HepG2 (cell line): Measurements from ENCODE around the gene NEDD4L. TPM values are rescaled to one million over a fixed set of nuclear protein-coding genes. Genes with fewer than 3 reads are reported as not detected.

Experiments used
- CBX5 ChIP-seq: sonication (generic); formaldehyde crosslinking; IDR thresholded peaks from 2 replicates; pipeline ENCODE4 v1.4.0; 2020; ENCODE audit warnings: missing genetic modification reagents, borderline replicate concordance
- CERS6 ChIP-seq: sonication (generic); formaldehyde crosslinking; IDR thresholded peaks from 2 replicates; pipeline ENCODE4 v1.5.0; 2020; ENCODE audit warnings: missing genetic modification reagents
- DBP ChIP-seq: sonication (generic); formaldehyde crosslinking; IDR thresholded peaks from 2 replicates; pipeline ENCODE4 v1.4.0; 2020; ENCODE audit warnings: missing genetic modification reagents; ENCODE audit errors: not compliant biosample characterization
- DDIT3 ChIP-seq: sonication (generic); formaldehyde crosslinking; IDR thresholded peaks from 2 replicates; pipeline ENCODE4 v1.4.0; 2020; ENCODE audit warnings: mild to moderate bottlenecking, missing genetic modification reagents
- FOXA3 ChIP-seq: IDR thresholded peaks from 2 replicates; pipeline ENCODE4 v1.6.1; 2016; ENCODE audit warnings: missing genetic modification reagents, missing compliant biosample characterization
- GATAD2A ChIP-seq: IDR thresholded peaks from 2 replicates; pipeline ENCODE4 v1.6.1; 2016
- GMEB1 ChIP-seq: sonication (generic); formaldehyde crosslinking; IDR thresholded peaks from 2 replicates; pipeline ENCODE4 v1.5.1; 2020; ENCODE audit warnings: missing genetic modification reagents, mild to moderate bottlenecking, borderline replicate concordance
- GTF3A ChIP-seq: sonication (generic); formaldehyde crosslinking; conservative IDR thresholded peaks from 2 replicates; pipeline ENCODE4 v1.4.0; 2020; ENCODE audit warnings: mild to moderate bottlenecking, missing genetic modification reagents
- HOXA9 ChIP-seq: sonication (generic); formaldehyde crosslinking; IDR thresholded peaks from 2 replicates; pipeline ENCODE4 v1.8.1; 2022; ENCODE audit warnings: missing genetic modification reagents, mild to moderate bottlenecking, moderate library complexity, borderline replicate concordance
- LCORL ChIP-seq, 2 experiments: fragments of 450-650 bp in 1 of 2; sonication (generic) in 1 of 2; formaldehyde crosslinking in 1 of 2; IDR thresholded peaks; 2 replicates each; pipeline versions ENCODE4 v1.5.0 to v1.6.1; 2017 to 2020; ENCODE audit warnings: antibody characterized with exemption in 1 of 2, missing genetic modification reagents in 1 of 2
- MBNL3 ChIP-seq: fragments of 250-450 bp; sonication (Bioruptor Pico); conservative IDR thresholded peaks from 2 replicates; pipeline ENCODE4 v1.8.0; 2022; ENCODE audit warnings: mild to moderate bottlenecking, inconsistent platforms
- MYNN ChIP-seq: sonication (generic); formaldehyde crosslinking; IDR thresholded peaks from 2 replicates; pipeline ENCODE4 v1.4.0; 2020; ENCODE audit warnings: mild to moderate bottlenecking, low read depth, missing genetic modification reagents
- NFKB2 ChIP-seq: sonication (generic); formaldehyde crosslinking; IDR thresholded peaks from 2 replicates; pipeline ENCODE4 v1.4.0; 2020; ENCODE audit warnings: missing genetic modification reagents, borderline replicate concordance
- POLR2AphosphoS5 ChIP-seq: IDR thresholded peaks from 2 replicates; pipeline ENCODE4 v1.6.1; 2012; ENCODE audit warnings: low read depth, low read length
- SP1 ChIP-seq, 2 experiments: fragments of 450-650 bp in 1 of 2; sonication (generic) in 1 of 2; formaldehyde crosslinking in 1 of 2; IDR thresholded peaks; 2 replicates each; pipeline versions ENCODE4 v1.4.0 to v1.6.1; 2016 to 2020; ENCODE audit warnings: missing genetic modification reagents in 1 of 2
- TRAFD1 ChIP-seq: sonication (generic); formaldehyde crosslinking; IDR thresholded peaks from 2 replicates; pipeline ENCODE4 v1.5.1; 2020; ENCODE audit warnings: missing genetic modification reagents, mild to moderate bottlenecking, borderline replicate concordance
- XRCC5 ChIP-seq: fragments of 200-400 bp; formaldehyde crosslinking; optimal IDR thresholded peaks from 2 replicates; pipeline ENCODE3; 2017; ENCODE audit warnings: mild to moderate bottlenecking, low read length
- ZEB1 ChIP-seq: IDR thresholded peaks from 2 replicates; pipeline ENCODE4 v1.6.1; 2012; ENCODE audit warnings: mild to moderate bottlenecking, low read depth, inconsistent platforms; ENCODE audit not compliant: insufficient replicate concordance
- ZMYM2 ChIP-seq: sonication (generic); formaldehyde crosslinking; IDR thresholded peaks from 2 replicates; pipeline ENCODE4 v1.8.0; 2022; ENCODE audit warnings: mild to moderate bottlenecking, missing genetic modification reagents
- ZNF3 ChIP-seq: IDR thresholded peaks from 2 replicates; pipeline ENCODE4 v1.7.0; 2017; ENCODE audit warnings: inconsistent platforms
- ZNF44 ChIP-seq: sonication (generic); formaldehyde crosslinking; IDR thresholded peaks from 2 replicates; pipeline ENCODE4 v1.5.1; 2020; ENCODE audit warnings: mild to moderate bottlenecking, missing genetic modification reagents
- ZNF451 ChIP-seq: sonication (generic); formaldehyde crosslinking; IDR thresholded peaks from 2 replicates; pipeline ENCODE4 v1.5.0; 2020; ENCODE audit warnings: mild to moderate bottlenecking, missing genetic modification reagents
- ZNF563 ChIP-seq: sonication (generic); formaldehyde crosslinking; IDR thresholded peaks from 2 replicates; pipeline ENCODE4 v1.8.0; 2022; ENCODE audit warnings: mild to moderate bottlenecking, moderate library complexity, missing genetic modification reagents
- ZNF567 ChIP-seq: sonication (generic); formaldehyde crosslinking; IDR thresholded peaks from 2 replicates; pipeline ENCODE4 v1.8.1; 2023; ENCODE audit warnings: mild to moderate bottlenecking, missing genetic modification reagents, borderline replicate concordance
- polyA plus RNA-seq, 8 experiments: library from polyadenylated mRNA; depleted of rRNA in 3 of 8; stranded (reverse) in 7 of 8; unstranded in 1 of 8; fragments of >200 nt; fragmentation: Illumina TruSeq in 4 of 8; extraction: Trizol in 4 of 8; gene quantifications; 2 replicates each; pipeline versions ENCODE4 v1.2.1 to v1.2.3, GENCODE V29; 2011 to 2016; ENCODE audit warnings: low read depth in 4 of 8, missing spikeins in 1 of 8, mixed read lengths in 1 of 8; ENCODE audit not compliant: insufficient read depth in 1 of 8
- total RNA-seq, 5 experiments: library from RNA; depleted of rRNA; stranded (reverse); fragments of >200 nt; fragmentation: Illumina TruSeq; extraction: Trizol; gene quantifications; 2 replicates each; pipeline ENCODE4 v1.2.3, GENCODE V29; 2016; ENCODE audit warnings: low read depth in 1 of 5

NEDD4L gene
- total and polyA plus RNA-seq, 2 of the 13 experiments (the other 11 are each of a cell fraction or from before 2014, with no cell fraction given): 168 to 390 TPM

- TF ChIP-seq GTF3A (CRISPR knock-in tag): no peak
- TF ChIP-seq ZNF451 (CRISPR knock-in tag): no peak
- peak; percentile 98 for TF ChIP-seq ZEB1
- TF ChIP-seq FOXA3 (CRISPR knock-in tag): peak; percentile 95
- TF ChIP-seq MYNN (CRISPR knock-in tag): no peak
- TF ChIP-seq ZNF563 (CRISPR knock-in tag): no peak
- TF ChIP-seq HOXA9 (CRISPR knock-in tag): no peak
- no peak for TF ChIP-seq CBX5 (CRISPR knock-in tag)
- TF ChIP-seq NFKB2 (CRISPR knock-in tag): no peak
- TF ChIP-seq MBNL3 (CRISPR knock-in tag): no peak
- TF ChIP-seq POLR2AphosphoS5: 0 out of 2 replicates have a peak, but pooled peaks have one; percentile 27
- TF ChIP-seq DBP (CRISPR knock-in tag): peak; percentile 79
- no peak; the same call in 1 of the 2 replicates for TF ChIP-seq DDIT3 (CRISPR knock-in tag)
- peak; percentile 97 for TF ChIP-seq GATAD2A
- TF ChIP-seq ZMYM2 (CRISPR knock-in tag): 0 out of 2 replicates have a peak, but pooled peaks have one; percentile 24
- no peak for TF ChIP-seq ZNF44 (CRISPR knock-in tag)
- TF ChIP-seq SP1 (IDR thresholded peaks at IDR 0.05): no peak
- no peak for TF ChIP-seq SP1 (CRISPR knock-in tag; IDR thresholded peaks at IDR 0.05)
- peak; percentile 64; the same call in 1 of the 2 replicates for TF ChIP-seq ZNF567 (CRISPR knock-in tag)
- 0 out of 2 replicates have a peak, but pooled peaks have one; percentile 18 for TF ChIP-seq ZNF3 (CRISPR knock-in tag)
- no peak for TF ChIP-seq TRAFD1 (CRISPR knock-in tag)
- no peak for TF ChIP-seq XRCC5
- TF ChIP-seq LCORL (IDR thresholded peaks at IDR 0.05): peak; percentile 83
- TF ChIP-seq LCORL (CRISPR knock-in tag; IDR thresholded peaks at IDR 0.05): peak; percentile 90
- no peak for TF ChIP-seq CERS6
- TF ChIP-seq GMEB1 (CRISPR knock-in tag): no peak; the same call in 1 of the 2 replicates
These were observed 30.5 kb upstream of the NEDD4L start (continued) for GRCh38 chr18:58013241-58014211.
